Measurements from ENCODE around the gene KRT31.

DNA sequence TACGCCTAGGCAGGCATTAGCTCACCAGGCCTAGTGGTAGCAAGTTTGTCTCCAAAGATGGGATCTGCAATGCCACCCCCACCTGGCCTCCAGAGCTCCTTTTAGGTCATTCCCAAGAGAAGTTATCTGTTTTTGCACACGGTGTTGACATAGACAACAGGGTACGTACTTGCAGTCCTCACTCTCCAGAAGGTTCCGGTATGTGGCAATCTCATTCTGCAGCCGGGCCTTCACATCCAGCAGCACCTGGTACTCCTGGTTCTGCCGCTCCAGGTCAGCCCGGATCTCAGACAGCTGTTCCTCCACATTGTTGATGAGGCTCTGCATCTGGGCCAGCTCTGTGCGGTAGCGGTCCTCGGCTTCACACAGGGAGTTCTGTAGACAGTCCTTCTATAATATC, 9.8 kb upstream of the KRT31 start:
- TF ChIP-seq, protein P1, sequence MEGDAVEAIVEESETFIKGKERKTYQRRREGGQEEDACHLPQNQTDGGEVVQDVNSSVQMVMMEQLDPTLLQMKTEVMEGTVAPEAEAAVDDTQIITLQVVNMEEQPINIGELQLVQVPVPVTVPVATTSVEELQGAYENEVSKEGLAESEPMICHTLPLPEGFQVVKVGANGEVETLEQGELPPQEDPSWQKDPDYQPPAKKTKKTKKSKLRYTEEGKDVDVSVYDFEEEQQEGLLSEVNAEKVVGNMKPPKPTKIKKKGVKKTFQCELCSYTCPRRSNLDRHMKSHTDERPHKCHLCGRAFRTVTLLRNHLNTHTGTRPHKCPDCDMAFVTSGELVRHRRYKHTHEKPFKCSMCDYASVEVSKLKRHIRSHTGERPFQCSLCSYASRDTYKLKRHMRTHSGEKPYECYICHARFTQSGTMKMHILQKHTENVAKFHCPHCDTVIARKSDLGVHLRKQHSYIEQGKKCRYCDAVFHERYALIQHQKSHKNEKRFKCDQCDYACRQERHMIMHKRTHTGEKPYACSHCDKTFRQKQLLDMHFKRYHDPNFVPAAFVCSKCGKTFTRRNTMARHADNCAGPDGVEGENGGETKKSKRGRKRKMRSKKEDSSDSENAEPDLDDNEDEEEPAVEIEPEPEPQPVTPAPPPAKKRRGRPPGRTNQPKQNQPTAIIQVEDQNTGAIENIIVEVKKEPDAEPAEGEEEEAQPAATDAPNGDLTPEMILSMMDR (IDR thresholded peaks at IDR 0.05) = no peak
- TF ChIP-seq EZH2 (IDR thresholded peaks at IDR 0.05; ENCODE audit: borderline replicate concordance, insufficient read depth, low read depth, low read length, poor library complexity, severe bottlenecking) = no peak

Measured in B cell (primary cell).